Fibroblast of skin of right quadriceps (primary cell): ENCODE measurements around the gene LYSMD4.

ENCODE experiments used
- DNase-seq: peaks from one replicate; pipeline ENCODE4 v3.0.0-alpha.2; 2013

Gene LYSMD4

DNA sequence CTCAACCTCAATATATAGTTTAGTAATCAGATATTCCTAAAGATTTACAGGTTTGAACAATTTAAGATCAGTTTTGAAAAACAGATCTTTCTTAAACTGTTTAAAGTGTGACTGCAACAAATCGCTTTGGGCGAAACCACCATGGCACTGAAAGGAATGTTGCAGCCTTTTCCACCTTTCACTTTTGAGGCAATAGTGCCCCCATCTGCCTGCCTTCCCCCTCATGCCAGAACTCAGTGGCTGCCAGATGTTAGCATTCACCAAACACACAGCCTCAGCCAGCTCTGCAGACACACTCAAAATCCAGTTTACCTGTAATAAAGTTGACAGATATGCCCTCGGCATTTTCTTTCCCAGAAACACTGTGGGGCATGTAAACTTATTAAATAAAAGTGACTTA lies 3.3 kb downstream of the LYSMD4 start:
- peak; percentile 41 for DNase-seq

DNA sequence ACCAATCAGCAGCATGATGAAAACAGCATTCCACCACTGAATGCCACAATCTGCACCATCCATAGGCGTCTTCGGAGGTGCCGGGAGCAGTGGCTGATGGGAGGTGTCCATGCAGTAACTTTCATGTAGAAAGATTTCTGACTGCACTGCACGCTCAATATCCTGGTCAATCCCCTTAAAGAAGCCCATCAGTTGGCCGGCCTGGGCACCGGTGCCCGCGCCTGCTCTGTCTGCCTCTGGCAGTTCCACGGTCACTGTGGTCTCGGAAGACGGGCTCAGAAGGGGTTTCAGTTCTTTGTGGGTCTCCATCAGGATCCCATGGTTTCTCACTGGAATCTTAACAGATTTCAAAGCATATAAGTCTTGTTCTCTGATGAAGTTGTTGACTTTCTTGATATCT lies 3.9 kb downstream of the LYSMD4 start:
- no peak for DNase-seq

DNA sequence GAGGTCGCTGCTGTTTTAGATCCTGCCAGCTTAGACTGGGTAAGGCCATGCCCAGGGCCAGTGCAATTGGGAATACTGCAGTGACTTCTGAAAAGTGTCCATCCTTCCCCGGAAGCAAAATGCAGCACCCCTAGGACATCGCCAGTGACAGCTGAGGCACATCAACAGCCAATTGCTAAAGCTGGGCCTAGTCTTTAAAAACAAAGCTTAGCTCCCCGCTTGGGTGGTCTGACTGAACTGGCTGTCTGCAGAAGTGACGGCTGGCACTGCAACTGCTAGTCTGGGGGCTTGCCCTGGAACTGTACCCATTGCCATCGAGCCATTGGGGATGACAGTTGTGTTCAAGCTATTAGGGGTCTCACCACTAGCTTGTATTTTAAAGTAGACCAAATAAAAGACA lies 4.3 kb downstream of the LYSMD4 start:
- no peak for DNase-seq

DNA sequence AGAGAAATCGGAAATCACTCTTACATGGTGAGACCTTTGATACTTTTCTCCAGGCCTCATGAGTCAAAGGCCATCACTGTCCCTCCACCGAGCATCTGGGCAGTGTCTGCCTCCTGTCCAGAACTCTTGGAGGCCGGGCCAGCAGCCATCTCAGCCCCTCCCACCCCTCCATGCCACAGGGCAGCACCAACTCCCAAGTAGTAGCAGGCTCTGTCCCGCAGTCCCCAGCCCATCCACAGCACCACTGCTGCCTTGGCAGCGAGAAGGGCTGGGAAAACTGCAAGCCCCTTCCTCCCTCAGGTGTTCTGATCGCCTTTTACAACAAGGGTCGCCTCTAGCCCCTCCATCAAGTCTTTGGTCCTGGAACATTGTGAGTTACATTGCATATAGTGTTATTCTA lies 5.5 kb downstream of the LYSMD4 start:
- DNase-seq = no peak

GRCh38 chr15:99727330-99727729 lies 5.9 kb downstream of the LYSMD4 start:
- DNase-seq = no peak

DNA sequence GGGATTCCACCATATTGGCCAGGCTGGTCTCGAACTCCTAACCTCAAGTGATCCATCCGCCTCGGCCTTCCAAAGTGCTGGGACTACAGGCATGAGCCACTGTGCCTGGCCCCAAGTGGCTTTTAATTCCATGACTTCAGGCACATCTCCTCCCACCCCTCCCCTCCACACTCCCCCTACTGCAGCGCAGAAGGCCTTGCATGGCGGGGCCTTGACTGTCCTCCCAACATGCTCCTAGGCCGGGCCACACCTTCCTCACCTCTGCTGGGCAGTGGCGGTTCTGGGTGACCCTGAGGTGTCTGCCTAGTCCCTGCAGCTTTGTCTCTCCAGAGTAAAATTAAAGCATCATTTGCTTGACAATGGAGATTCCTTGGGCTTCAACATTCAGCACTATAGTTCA lies 6.9 kb downstream of the LYSMD4 start:
- DNase-seq = no peak

DNA sequence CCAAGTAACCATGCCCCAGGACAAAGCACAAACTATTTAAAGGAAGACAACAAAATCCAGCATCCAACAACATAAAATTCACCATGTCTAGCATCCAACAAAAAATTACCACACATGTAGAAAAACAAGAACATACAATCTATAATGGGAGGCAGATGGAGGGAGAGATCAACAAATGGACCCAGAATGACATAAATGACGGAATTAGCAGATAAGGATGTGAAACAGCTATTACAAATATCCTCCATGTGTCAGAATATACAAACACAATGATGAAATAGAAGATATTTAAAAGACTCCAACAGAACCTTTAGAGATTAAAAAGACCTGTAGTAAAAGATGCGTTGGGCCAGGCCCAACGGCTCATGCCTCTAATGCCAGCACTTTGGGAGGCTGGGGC lies 10.8 kb downstream of the LYSMD4 start:
- DNase-seq = no peak

DNA sequence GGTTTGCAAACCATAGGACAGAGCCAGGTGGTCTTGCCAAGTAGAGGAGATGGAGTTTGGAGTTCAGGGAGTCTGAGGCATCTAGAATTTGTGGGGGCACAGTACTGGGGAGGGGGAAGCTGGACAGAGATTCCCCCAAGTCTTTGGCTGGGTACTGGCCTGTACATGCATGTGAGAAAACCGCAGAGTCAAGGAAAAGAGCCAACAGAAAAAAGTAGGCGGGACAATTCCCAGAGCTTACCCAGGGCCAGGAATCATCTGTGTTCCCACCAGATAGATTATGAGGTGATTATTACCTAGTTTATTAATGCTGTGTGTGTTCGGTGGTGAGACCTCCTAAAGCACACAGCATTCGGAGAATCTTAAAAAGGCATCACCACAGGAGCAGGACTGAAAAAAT lies 11.3 kb downstream of the LYSMD4 start:
- no peak for DNase-seq

DNA sequence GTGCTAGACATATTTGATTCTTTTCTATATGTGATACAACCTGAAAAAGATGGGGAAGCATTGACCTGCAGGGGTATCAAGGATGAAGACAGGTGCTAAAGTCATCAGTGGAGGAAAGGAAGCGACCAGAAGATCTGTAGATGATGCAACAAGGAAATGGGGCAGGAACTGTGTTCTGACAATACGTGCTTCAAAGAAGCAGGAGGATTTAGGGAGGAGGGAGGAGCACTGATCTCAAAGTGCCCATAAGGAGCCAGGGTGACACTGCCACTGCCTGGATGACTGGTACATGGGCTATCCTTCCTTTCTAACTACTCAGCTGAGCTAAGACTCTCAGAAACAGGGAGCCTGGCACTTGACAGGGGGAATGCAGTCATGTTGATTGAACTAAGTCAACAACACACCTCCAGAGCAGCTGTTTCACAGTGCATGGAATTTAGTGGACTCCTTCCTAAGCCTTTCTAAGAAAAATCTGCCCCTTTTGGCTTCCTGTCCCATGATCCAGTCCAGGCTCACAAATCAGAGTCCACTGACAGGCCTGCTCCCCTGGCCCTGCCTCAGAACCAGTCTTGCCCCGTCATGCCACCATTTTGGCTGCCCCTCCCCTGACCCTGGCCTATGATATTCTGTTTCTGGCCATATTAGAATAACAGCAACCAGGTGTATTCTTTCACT lies 12.0 kb downstream of the LYSMD4 start:
- DNase-seq = no peak

GRCh38 chr15:99720533-99720932 lies 12.7 kb downstream of the LYSMD4 start:
- no peak for DNase-seq

- DNase-seq = peak; percentile 72
These were observed 14.1 kb downstream of the LYSMD4 start for GRCh38 chr15:99719096-99719541.

DNA sequence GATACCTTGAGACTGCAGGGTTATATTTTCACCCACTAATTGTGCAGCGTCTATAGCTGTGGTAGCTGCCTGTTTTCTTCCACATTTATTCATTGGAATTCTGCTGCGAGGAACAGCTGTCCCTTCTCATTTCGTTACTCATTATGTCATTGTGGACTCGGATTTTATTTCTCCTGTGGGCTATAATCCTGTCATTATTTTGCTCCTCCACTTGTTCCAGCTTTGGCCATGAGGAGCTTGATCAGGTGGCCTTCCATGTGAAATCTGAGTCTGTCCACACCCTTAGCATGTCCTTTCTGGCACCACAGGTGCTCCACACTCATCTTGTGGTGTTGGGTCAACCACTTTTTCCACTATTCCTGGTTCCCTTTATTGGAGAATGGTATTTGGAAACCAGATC lies 14.8 kb downstream of the LYSMD4 start:
- no peak for DNase-seq

GRCh38 chr15:99717161-99718009 lies 15.9 kb downstream of the LYSMD4 start:
- DNase-seq = no peak

DNA sequence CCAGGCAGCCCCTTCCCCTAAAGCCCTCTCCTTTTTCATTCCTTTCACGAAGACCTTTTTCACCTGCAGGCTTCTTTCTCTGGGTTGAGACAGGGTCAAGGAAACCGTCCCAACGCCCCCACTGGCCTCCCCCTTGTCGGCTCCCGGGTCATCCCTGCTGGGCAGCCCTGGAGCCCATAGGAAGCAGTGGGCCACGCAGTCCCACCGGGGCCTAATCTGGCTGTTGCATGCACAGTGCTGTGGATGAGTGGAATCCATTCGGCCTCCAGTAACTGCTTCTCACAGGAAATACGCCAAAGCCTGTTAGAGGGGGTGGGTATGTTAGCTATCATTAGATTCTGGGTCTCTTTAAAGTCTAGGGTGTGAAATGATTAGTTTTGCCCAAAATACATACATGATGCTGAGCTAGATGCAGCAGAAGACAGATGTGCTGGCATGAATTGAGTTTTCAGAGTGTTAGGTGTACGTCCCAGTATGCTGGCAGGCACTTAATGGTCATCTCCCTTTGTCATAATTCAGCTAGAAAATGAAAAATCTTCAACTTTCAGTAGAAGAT lies 16.6 kb downstream of the LYSMD4 start:
- DNase-seq = no peak

DNA sequence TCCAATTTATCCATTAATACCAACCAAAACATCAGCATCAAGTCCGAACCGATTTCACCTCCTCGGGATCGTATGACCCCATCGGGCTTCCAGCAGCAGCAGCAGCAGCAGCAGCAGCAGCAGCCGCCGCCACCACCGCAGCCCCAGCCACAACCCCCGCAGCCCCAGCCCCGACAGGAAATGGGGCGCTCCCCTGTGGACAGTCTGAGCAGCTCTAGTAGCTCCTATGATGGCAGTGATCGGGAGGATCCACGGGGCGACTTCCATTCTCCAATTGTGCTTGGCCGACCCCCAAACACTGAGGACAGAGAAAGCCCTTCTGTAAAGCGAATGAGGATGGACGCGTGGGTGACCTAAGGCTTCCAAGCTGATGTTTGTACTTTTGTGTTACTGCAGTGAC lies 20.8 kb downstream of the LYSMD4 start:
- no peak for DNase-seq

GRCh38 chr15:99711625-99712024 lies 21.6 kb downstream of the LYSMD4 start:
- no peak for DNase-seq

DNA sequence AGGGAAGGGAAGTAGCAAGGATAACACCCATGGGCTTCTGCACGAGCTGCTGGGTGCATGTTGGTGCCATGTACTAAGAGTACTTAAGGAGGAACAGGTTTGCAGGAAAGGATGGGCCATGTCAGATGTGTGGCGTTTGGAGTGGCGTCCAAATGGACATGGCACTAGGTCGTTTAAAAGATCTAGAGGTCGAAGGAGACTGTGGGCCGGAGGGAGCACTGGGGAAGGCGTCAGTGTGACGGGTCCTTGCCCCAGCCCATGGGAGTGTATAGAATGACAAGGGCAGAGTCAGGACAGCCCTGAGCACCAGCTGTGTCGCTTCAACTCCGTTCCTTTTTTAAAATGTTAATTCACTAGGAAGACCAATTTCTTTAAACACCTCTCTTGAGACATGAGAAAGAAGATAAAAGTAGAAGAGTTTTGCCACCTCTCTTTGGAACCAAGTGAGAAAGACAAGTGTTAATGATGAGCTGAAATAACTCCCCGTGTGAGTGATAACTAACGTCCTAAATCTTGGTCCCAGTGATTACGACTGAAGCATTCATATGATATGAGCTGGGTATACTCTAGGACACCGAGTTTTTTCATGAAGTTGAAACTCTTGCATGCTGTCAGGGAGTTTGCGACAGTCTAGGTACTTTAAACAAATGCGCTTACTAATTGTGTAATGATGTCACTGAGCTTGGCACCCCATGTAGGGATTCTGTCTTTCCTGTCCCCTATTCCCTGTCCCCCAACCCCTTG lies 23.8 kb downstream of the LYSMD4 start:
- DNase-seq = no peak

- DNase-seq = peak; percentile 70
These were observed 24.7 kb downstream of the LYSMD4 start for GRCh38 chr15:99708563-99708962.

GRCh38 chr15:99707473-99708270 lies 25.6 kb downstream of the LYSMD4 start:
- peak; percentile 62 for DNase-seq

GRCh38 chr15:99706557-99707303 lies 26.5 kb downstream of the LYSMD4 start:
- DNase-seq = no peak

- DNase-seq = peak; percentile 85
These were observed 28.8 kb downstream of the LYSMD4 start for GRCh38 chr15:99704444-99704838.
